ENCODE data around the gene OBP2B. TPM values are rescaled to one million over a fixed set of nuclear protein-coding genes. Genes with fewer than 3 reads are reported as not detected.
"Not testable (repeated sequence)": the region's sequence is repeated elsewhere in the genome, so short reads cannot be mapped to it uniquely, and the experiment has no call there.

The OBP2B gene
- total RNA-seq, 6 donors from 2014 or later = not detected

- TF ChIP-seq POLR2AphosphoS5 (IDR thresholded peaks at IDR 0.05) (no peak), CTCF (IDR thresholded peaks at IDR 0.05) (no peak), POLR2A (IDR thresholded peaks at IDR 0.05) (no peak), EP300 (IDR thresholded peaks at IDR 0.05) (no peak)
- 66 to 68% methylated on average over 6 to 11 of the region's 11 CpGs for whole genome bisulfite sequencing, 2 donors
- no peaks in the 10 kb centered on the region for H3K9me3 ChIP-seq
- H3K36me3 ChIP-seq = no peaks in the 10 kb centered on the region
- no peaks in the 10 kb centered on the region for H3K27me3 ChIP-seq
- ATAC-seq (ENCODE audit: low FRiP score in 2 of 2) (no peak), DNase-seq (peak; percentile 20 to 76)
- H3K4me1 ChIP-seq = peaks cover 9 to 34% (median 20%) of the 10 kb centered on the region in 4 donors
- H3K4me3 ChIP-seq = peak overlapping the region in 3 of 4 donors; percentile 25 to 41 (median 38)
- peak overlapping the region; percentile 71 to 85 (median 80) for H3K27ac ChIP-seq
Measured at GRCh38 chr9:133251773-133252172, 42.7 kb upstream of the OBP2B start.

GRCh38 chr9:133251221-133251620 lies 42.2 kb upstream of the OBP2B start:
- Histone ChIP-seq H3K4me1 (peaks cover 9 to 29% (median 17%) of the 10 kb centered on the region in 4 donors), H3K4me3 (peak overlapping the region in 3 of 4 donors; percentile 25 to 41 (median 38)), H3K27ac (peak overlapping the region; percentile 71 to 85 (median 80))
- WGBS, 2 donors = 63 to 74% methylated on average over 6 of the region's 6 CpGs
- not testable (repeated sequence) for H3K27me3 ChIP-seq; H3K36me3 ChIP-seq; DNase-seq; H3K9me3 ChIP-seq; ATAC-seq (ENCODE audit: low FRiP score in 2 of 2)

GRCh38 chr9:133250741-133251170 lies 41.7 kb upstream of the OBP2B start:
- ATAC-seq (ENCODE audit: low FRiP score in 2 of 2) (no peak), DNase-seq (peak in 1 of 2 donors; percentile 58)
- Histone ChIP-seq H3K9me3 (no peaks in the 10 kb centered on the region), H3K36me3 (no peaks in the 10 kb centered on the region), H3K4me1 (peaks cover 9 to 25% (median 16%) of the 10 kb centered on the region in 4 donors), H3K27ac (peak overlapping the region; percentile 71 to 85 (median 80)), H3K4me3 (no peak overlapping the region), H3K27me3 (no peaks in the 10 kb centered on the region)
- WGBS, 2 donors = 55 to 64% methylated on average over 5 of the region's 5 CpGs
- TF ChIP-seq EP300 (IDR thresholded peaks at IDR 0.05) (peak in 2 of 4 donors; percentile 8 to 67), CTCF (IDR thresholded peaks at IDR 0.05) (no peak), POLR2A (IDR thresholded peaks at IDR 0.05) (peak in 1 of 4 donors; percentile 37), POLR2AphosphoS5 (IDR thresholded peaks at IDR 0.05) (peak in 1 of 2 donors; percentile 42)

GRCh38 chr9:133249337-133249736 lies 40.3 kb upstream of the OBP2B start:
- WGBS, 2 donors = 82 to 94% methylated on average over 1 of the region's 1 CpG
- H3K27ac ChIP-seq = peak overlapping the region in 2 of 4 donors; percentile 84 to 85
- no peak for ATAC-seq (ENCODE audit: low FRiP score in 2 of 2)

GRCh38 chr9:133248726-133249295 lies 39.8 kb upstream of the OBP2B start:
- no peaks in the 10 kb centered on the region for H3K27me3 ChIP-seq
- H3K27ac ChIP-seq = peak overlapping the region in 1 of 4 donors; percentile 33
- no peak for DNase-seq
- H3K4me3 ChIP-seq = no peak overlapping the region
- peaks cover 9 to 25% (median 17%) of the 10 kb centered on the region in 4 donors for H3K4me1 ChIP-seq
- 71 to 80% methylated on average over 8 of the region's 8 CpGs for WGBS, 2 donors
- TF ChIP-seq CTCF (IDR thresholded peaks at IDR 0.05) = no peak
- no peak for TF ChIP-seq EP300 (IDR thresholded peaks at IDR 0.05)
- TF ChIP-seq POLR2AphosphoS5 (IDR thresholded peaks at IDR 0.05) = no peak
- TF ChIP-seq POLR2A (IDR thresholded peaks at IDR 0.05) = no peak
- H3K36me3 ChIP-seq = no peaks in the 10 kb centered on the region
- H3K9me3 ChIP-seq = no peaks in the 10 kb centered on the region
- ATAC-seq (ENCODE audit: low FRiP score in 2 of 2) = no peak

More at GRCh38 chr9:133249337-133249736, 40.3 kb upstream of the OBP2B start:
- TF ChIP-seq POLR2A (IDR thresholded peaks at IDR 0.05) (no peak), POLR2AphosphoS5 (IDR thresholded peaks at IDR 0.05) (no peak), EP300 (IDR thresholded peaks at IDR 0.05) (no peak), CTCF (IDR thresholded peaks at IDR 0.05) (no peak)
- Histone ChIP-seq H3K4me1 (peaks cover 9 to 25% (median 17%) of the 10 kb centered on the region in 4 donors), H3K9me3 (no peaks in the 10 kb centered on the region), H3K4me3 (no peak overlapping the region), H3K36me3 (no peaks in the 10 kb centered on the region), H3K27me3 (no peaks in the 10 kb centered on the region)
- DNase-seq = no peak
